HepG2 (cell line): Measurements from ENCODE around the gene ANKRD42. TPM values are rescaled to one million over a fixed set of nuclear protein-coding genes. Genes with fewer than 3 reads are reported as not detected.

Source experiments
- ATAC-seq: fragments of 200-7000 bp; cut with Tn5 transposase; 3 replicates; pipeline ENCODE4 v1.9.1; 2020; ENCODE audit warnings: mild to moderate bottlenecking, moderate library complexity
- Bru-seq: library from RNA; stranded (reverse); fragments of 400-500 nt; gene quantifications from one replicate; lab custom pipeline; 2021; lab: Mats Ljungman, UMichigan
- BruChase-seq, 2 experiments: library from RNA; stranded (reverse); fragments of 400-500 nt; gene quantifications; one replicate each; lab custom pipeline; 2021; lab: Mats Ljungman, UMichigan
- BruUV-seq: library from RNA; stranded (reverse); fragments of 400-500 nt; replicated peaks from 2 replicates; lab custom pipeline; 2021; lab: Mats Ljungman, UMichigan
- CTCF ChIA-PET: fragments of 300-600 bp; formaldehyde crosslinking; extraction: SDS; loops from one replicate; lab custom pipeline; 2021; ENCODE audit warnings: low total read pairs, inconsistent platforms, low intra/inter-chr PET ratio; lab: Yijun Ruan, JAX
- POLR2A ChIA-PET: fragments of 350-600 bp; sonication (Branson Sonifier 250); formaldehyde crosslinking; loops from one replicate; lab custom pipeline; 2020; ENCODE audit warnings: antibody characterized with exemption, inconsistent platforms; lab: Yijun Ruan, JAX
- DNase-seq: peaks from one replicate; pipeline ENCODE4 v3.0.0-alpha.2; 2015; ENCODE audit warnings: low spot score
- FAIRE-seq: peaks from 3 replicates; lab custom pipeline; 2011; peaks lifted over from hg19 to GRCh38; lab: Jason Lieb, UNC
- H2AFZ ChIP-seq: one replicate; pipeline ENCODE4 v1.6.1; 2011; ENCODE audit warnings: low read length, inconsistent platforms
- H3K27ac ChIP-seq: fragments of 300-600 bp; 3 replicates; pipeline ENCODE4 v1.8.0; 2011; ENCODE audit warnings: mixed run types, mild to moderate bottlenecking, mixed read lengths, low read length, inconsistent platforms; ENCODE audit not compliant: insufficient read depth; ENCODE audit errors: extremely low read length
- H3K27me3 ChIP-seq, 2 experiments: fragments of 200-600 bp in 1 of 2; 2 replicates in 1 of 2; 3 replicates in 1 of 2; pipeline versions ENCODE4 v1.6.0 to v1.8.0; 2011; ENCODE audit warnings: low read length in 2 of 2, mild to moderate bottlenecking in 2 of 2, moderate library complexity in 2 of 2, inconsistent platforms in 1 of 2; ENCODE audit not compliant: insufficient read depth in 2 of 2, control insufficient read depth in 1 of 2
- H3K36me3 ChIP-seq, 2 experiments: fragments of 200-600 bp in 1 of 2; replicated peaks in 1 of 2; 2 replicates in 1 of 2; 3 replicates in 1 of 2; pipeline versions ENCODE4 v1.5.1 to v1.8.0; 2011; ENCODE audit warnings: low read length in 2 of 2, inconsistent platforms in 1 of 2; ENCODE audit not compliant: insufficient read depth in 2 of 2, control insufficient read depth in 1 of 2
- H3K4me1 ChIP-seq: 2 replicates; pipeline ENCODE4 v1.5.1; 2012; ENCODE audit warnings: low read length, inconsistent platforms; ENCODE audit not compliant: insufficient read depth
- H3K4me2 ChIP-seq: 2 replicates; pipeline ENCODE4 v1.6.0; 2011; ENCODE audit warnings: low read depth, low read length, inconsistent platforms
- H3K4me3 ChIP-seq, 3 experiments: fragments of 200-600 bp in 1 of 3; sonication (generic), shearing (Covaris generic) in 1 of 3; replicated peaks in 1 of 3; 2 replicates each; pipeline ENCODE4 v1.5.1; 2011 to 2016; ENCODE audit warnings: low read length in 3 of 3, inconsistent platforms in 2 of 3, low read depth in 2 of 3, mild to moderate bottlenecking in 2 of 3, control low read depth in 1 of 3, mixed read lengths in 1 of 3; ENCODE audit not compliant: insufficient read depth in 1 of 3
- H3K79me2 ChIP-seq: one replicate; pipeline ENCODE4 v1.6.1; 2011; ENCODE audit warnings: low read length, inconsistent platforms; ENCODE audit not compliant: insufficient read depth
- H3K9ac ChIP-seq: 2 replicates; pipeline ENCODE4 v1.6.0; 2011; ENCODE audit warnings: mild to moderate bottlenecking, low read depth, low read length, inconsistent platforms; ENCODE audit not compliant: insufficient read depth
- H3K9me3 ChIP-seq: 2 replicates; pipeline ENCODE4 v1.5.1; 2012; ENCODE audit warnings: mild to moderate bottlenecking, low read length
- H4K20me1 ChIP-seq: 2 replicates; pipeline ENCODE4 v1.6.0; 2011; ENCODE audit warnings: inconsistent platforms, mild to moderate bottlenecking, low read length, moderate library complexity; ENCODE audit not compliant: insufficient read depth
- CBFB ChIP-seq: sonication (generic); formaldehyde crosslinking; IDR thresholded peaks from 2 replicates; pipeline ENCODE4 v1.4.0; 2020; ENCODE audit warnings: missing genetic modification reagents
- ISL2 ChIP-seq: sonication (generic); formaldehyde crosslinking; IDR thresholded peaks from 2 replicates; pipeline ENCODE4 v1.5.0; 2020; ENCODE audit warnings: missing genetic modification reagents
- KDM3A ChIP-seq: IDR thresholded peaks from 2 replicates; pipeline ENCODE4 v1.6.1; 2018; ENCODE audit warnings: low read depth, missing compliant biosample characterization
- MXI1 ChIP-seq: IDR thresholded peaks from 3 replicates; pipeline ENCODE4 v1.6.1; 2012; ENCODE audit warnings: low read depth, low read length, inconsistent platforms, borderline replicate concordance
- ZNF383 ChIP-seq: sonication (generic); formaldehyde crosslinking; IDR thresholded peaks from 2 replicates; pipeline ENCODE4 v1.4.0; 2020; ENCODE audit warnings: missing genetic modification reagents, mild to moderate bottlenecking, borderline replicate concordance
- ZNF616 ChIP-seq: sonication (generic); formaldehyde crosslinking; IDR thresholded peaks from 2 replicates; pipeline ENCODE4 v1.5.0; 2020; ENCODE audit warnings: low read depth, mild to moderate bottlenecking, missing genetic modification reagents
- ZNF674 ChIP-seq: sonication (generic); formaldehyde crosslinking; IDR thresholded peaks from 2 replicates; pipeline ENCODE4 v1.5.0; 2020; ENCODE audit warnings: low read depth, mild to moderate bottlenecking, missing genetic modification reagents
- ZNF737 ChIP-seq: sonication (generic); formaldehyde crosslinking; IDR thresholded peaks from 2 replicates; pipeline ENCODE4 v1.5.0; 2020; ENCODE audit warnings: missing genetic modification reagents, mild to moderate bottlenecking, borderline replicate concordance
- WGBS: methylation state at CpG from one replicate; pipeline ENCODE4 v1.1.6; 2017; ENCODE audit warnings: low lambda C conversion rate; 5-methylcytosine and 5-hydroxymethylcytosine counted together
- in situ Hi-C: cut with HindIII; loops from 2 replicates; pipeline ENCODE4 v1.10.0; 2017; ENCODE audit warnings: low pct_unique_long_range_greater_than_20kb; ENCODE audit not compliant: extremely low pct_ligation_motif_present
- intact Hi-C: fragments of 100-400 bp; cut with micrococcal nuclease; formaldehyde crosslinking; loops from one replicate; pipeline ENCODE4 v1.10.0; 2022; ENCODE audit not compliant: unreplicated experiment
- long read RNA-seq, 2 experiments: library from RNA in 1 of 2; library from polyadenylated mRNA in 1 of 2; stranded (forward) in 1 of 2; unstranded in 1 of 2; transcript quantifications; one replicate each; pipeline ENCODE4 v2.0.0, GENCODE V29; 2019 to 2022
- polyA minus RNA-seq, 3 experiments: library from RNA; depleted of rRNA, polyadenylated mRNA; stranded (reverse); fragments of >200 nt; gene quantifications; 2 replicates each; pipeline ENCODE4 v1.2.3, GENCODE V29; 2011; ENCODE audit warnings: low replicate concordance in 1 of 3
- polyA plus RNA-seq, 8 experiments: library from polyadenylated mRNA; depleted of rRNA in 3 of 8; stranded (reverse) in 7 of 8; unstranded in 1 of 8; fragments of >200 nt; fragmentation: Illumina TruSeq in 4 of 8; extraction: Trizol in 4 of 8; gene quantifications; 2 replicates each; pipeline versions ENCODE4 v1.2.1 to v1.2.3, GENCODE V29; 2011 to 2016; ENCODE audit warnings: low read depth in 4 of 8, missing spikeins in 1 of 8, mixed read lengths in 1 of 8; ENCODE audit not compliant: insufficient read depth in 1 of 8
- total RNA-seq, 5 experiments: library from RNA; depleted of rRNA; stranded (reverse); fragments of >200 nt; fragmentation: Illumina TruSeq; extraction: Trizol; gene quantifications; 2 replicates each; pipeline ENCODE4 v1.2.3, GENCODE V29; 2016; ENCODE audit warnings: low read depth in 1 of 5
- TF ChIP-seq, protein P1 (sequence below): sonication (generic); formaldehyde crosslinking; IDR thresholded peaks from 2 replicates; pipeline ENCODE4 v1.4.0; 2020; ENCODE audit warnings: mild to moderate bottlenecking, missing genetic modification reagents
- TF ChIP-seq, protein P2 (sequence below): IDR thresholded peaks from 2 replicates; pipeline ENCODE4 v1.6.1; 2012; ENCODE audit warnings: low read length, improper control_type of control experiment

Gene ANKRD42
- total RNA-seq (2016; rRNA removed; fragmentation: Illumina TruSeq; extraction: Trizol) (3.7 and 3.8 TPM in 2 replicates), polyA plus RNA-seq (2011; rRNA removed) (2.2 and 2.4 TPM in 2 replicates), polyA minus RNA-seq (2011; rRNA and poly(A)+ RNA removed; ENCODE audit: low replicate concordance) (1.6 and 7.6 TPM in 2 replicates), Bru-seq, nascent RNA (percentile 36 among the genes with signal in this experiment), BruChase-seq, experiment 1, labeled RNA remaining after a 6-hour chase (percentile 47 among the genes with signal in this experiment), BruChase-seq, experiment 2, labeled RNA remaining after a 2-hour chase (percentile 45 among the genes with signal in this experiment)
- 1.2 and 2.2 TPM in 2 replicates for total RNA-seq (2016; cell fraction: cytosol; rRNA removed; fragmentation: Illumina TruSeq; extraction: Trizol; ENCODE audit: low read depth)
- total RNA-seq (2016; cell fraction: insoluble cytoplasmic fraction; rRNA removed; fragmentation: Illumina TruSeq; extraction: Trizol), result 2.7 and 3.8 TPM in 2 replicates
- total RNA-seq (2016; cell fraction: membrane; rRNA removed; fragmentation: Illumina TruSeq; extraction: Trizol), result 2.2 and 2.5 TPM in 2 replicates
- total RNA-seq (2016; cell fraction: nucleus; rRNA removed; fragmentation: Illumina TruSeq; extraction: Trizol), result 2.9 and 3.5 TPM in 2 replicates
- 1.1 and 1.6 TPM in 2 replicates for polyA plus RNA-seq (2011; cell fraction: cytosol; rRNA removed)
- polyA plus RNA-seq (2011; cell fraction: nucleus; rRNA removed), result 1.2 and 1.9 TPM in 2 replicates
- 1.7 and 1.8 TPM in 2 replicates for polyA plus RNA-seq (2012)
- polyA plus RNA-seq (2016; cell fraction: cytosol; fragmentation: Illumina TruSeq; extraction: Trizol; ENCODE audit: low read depth), result 0.21 and 0.26 TPM in 2 replicates
- 3.8 and 4.2 TPM in 2 replicates for polyA plus RNA-seq (2016; cell fraction: insoluble cytoplasmic fraction; fragmentation: Illumina TruSeq; extraction: Trizol; ENCODE audit: low read depth)
- polyA plus RNA-seq (2016; cell fraction: membrane; fragmentation: Illumina TruSeq; extraction: Trizol; ENCODE audit: low read depth), result 0.85 TPM in 2 replicates
- 4.0 and 4.6 TPM in 2 replicates for polyA plus RNA-seq (2016; cell fraction: nucleus; fragmentation: Illumina TruSeq; extraction: Trizol; ENCODE audit: insufficient read depth, low read depth)
- polyA minus RNA-seq (2011; cell fraction: cytosol; rRNA and poly(A)+ RNA removed), result 1.8 and 3.0 TPM in 2 replicates
- 1.5 TPM in 2 replicates for polyA minus RNA-seq (2011; cell fraction: nucleus; rRNA and poly(A)+ RNA removed)
- long read RNA-seq, experiment 1, full-length matches to known transcripts, result 1 of 3 reads
- long read RNA-seq, experiment 1, partial matches to known transcripts, result 0 of 3 reads
- long read RNA-seq, experiment 1, other reads (novel, unspliced or antisense), result 2 of 3 reads
- long read RNA-seq, experiment 2, partial matches to known transcripts, result 0 of 1 reads
- long read RNA-seq, experiment 2, other reads (novel, unspliced or antisense), result 1 of 1 reads

- WGBS, result 2% methylated on average over 57 of the region's 67 CpGs
- intact Hi-C loops (loop anchor here (2.0 to 10.0 kb wide), 2 partner anchors 61 to 293 kb away; partner anchors contain the start of genes DDIAS and PRCP), in situ Hi-C loops (no loop called here)
- H3K27ac ChIP-seq, result peak within 1 kb of the TSS; percentile 86
- peak within 1 kb of the TSS; percentile 88 to 98 (median 90) for H3K4me3 ChIP-seq
- POLR2A ChIA-PET, result interaction anchor here (0.6 to 1.9 kb wide), 8 partner anchors 9 to 293 kb away, joined by 3 to 11 read pairs (median 4); partner anchors contain the start of genes CCDC90B, PCF11 and PRCP
- peak; percentile 96 for ATAC-seq
- H3K79me2 ChIP-seq, result peaks cover 18% of the 10 kb centered on the region
- peak within 1 kb of the TSS; percentile 91 for H3K4me2 ChIP-seq
- DNase-seq, result peak; percentile 93
- H2AFZ ChIP-seq, result peak within 1 kb of the TSS; percentile 94
- no peaks in the 10 kb centered on the region for H3K9me3 ChIP-seq
- H3K27me3 ChIP-seq, result no peaks in the 10 kb centered on the region; a peak in 1 of 5 replicates
- H3K9ac ChIP-seq, result peak within 1 kb of the TSS; percentile 91
- CTCF ChIA-PET, result no interaction called here
- H3K36me3 ChIP-seq, result peaks cover 2 to 12% of the 10 kb centered on the region in 2 experiments; a peak in 2 of 5 replicates
- peaks cover 36% of the 10 kb centered on the region for H3K4me1 ChIP-seq
- H4K20me1 ChIP-seq, result no peaks in the 10 kb centered on the region
- TSS peak; percentile 74 for BruUV-seq
- FAIRE-seq, result peak; percentile 88
- TF ChIP-seq, protein P1, sequence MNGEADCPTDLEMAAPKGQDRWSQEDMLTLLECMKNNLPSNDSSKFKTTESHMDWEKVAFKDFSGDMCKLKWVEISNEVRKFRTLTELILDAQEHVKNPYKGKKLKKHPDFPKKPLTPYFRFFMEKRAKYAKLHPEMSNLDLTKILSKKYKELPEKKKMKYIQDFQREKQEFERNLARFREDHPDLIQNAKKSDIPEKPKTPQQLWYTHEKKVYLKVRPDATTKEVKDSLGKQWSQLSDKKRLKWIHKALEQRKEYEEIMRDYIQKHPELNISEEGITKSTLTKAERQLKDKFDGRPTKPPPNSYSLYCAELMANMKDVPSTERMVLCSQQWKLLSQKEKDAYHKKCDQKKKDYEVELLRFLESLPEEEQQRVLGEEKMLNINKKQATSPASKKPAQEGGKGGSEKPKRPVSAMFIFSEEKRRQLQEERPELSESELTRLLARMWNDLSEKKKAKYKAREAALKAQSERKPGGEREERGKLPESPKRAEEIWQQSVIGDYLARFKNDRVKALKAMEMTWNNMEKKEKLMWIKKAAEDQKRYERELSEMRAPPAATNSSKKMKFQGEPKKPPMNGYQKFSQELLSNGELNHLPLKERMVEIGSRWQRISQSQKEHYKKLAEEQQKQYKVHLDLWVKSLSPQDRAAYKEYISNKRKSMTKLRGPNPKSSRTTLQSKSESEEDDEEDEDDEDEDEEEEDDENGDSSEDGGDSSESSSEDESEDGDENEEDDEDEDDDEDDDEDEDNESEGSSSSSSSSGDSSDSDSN (CRISPR knock-in tag), result no peak
- TF ChIP-seq, protein P2, sequence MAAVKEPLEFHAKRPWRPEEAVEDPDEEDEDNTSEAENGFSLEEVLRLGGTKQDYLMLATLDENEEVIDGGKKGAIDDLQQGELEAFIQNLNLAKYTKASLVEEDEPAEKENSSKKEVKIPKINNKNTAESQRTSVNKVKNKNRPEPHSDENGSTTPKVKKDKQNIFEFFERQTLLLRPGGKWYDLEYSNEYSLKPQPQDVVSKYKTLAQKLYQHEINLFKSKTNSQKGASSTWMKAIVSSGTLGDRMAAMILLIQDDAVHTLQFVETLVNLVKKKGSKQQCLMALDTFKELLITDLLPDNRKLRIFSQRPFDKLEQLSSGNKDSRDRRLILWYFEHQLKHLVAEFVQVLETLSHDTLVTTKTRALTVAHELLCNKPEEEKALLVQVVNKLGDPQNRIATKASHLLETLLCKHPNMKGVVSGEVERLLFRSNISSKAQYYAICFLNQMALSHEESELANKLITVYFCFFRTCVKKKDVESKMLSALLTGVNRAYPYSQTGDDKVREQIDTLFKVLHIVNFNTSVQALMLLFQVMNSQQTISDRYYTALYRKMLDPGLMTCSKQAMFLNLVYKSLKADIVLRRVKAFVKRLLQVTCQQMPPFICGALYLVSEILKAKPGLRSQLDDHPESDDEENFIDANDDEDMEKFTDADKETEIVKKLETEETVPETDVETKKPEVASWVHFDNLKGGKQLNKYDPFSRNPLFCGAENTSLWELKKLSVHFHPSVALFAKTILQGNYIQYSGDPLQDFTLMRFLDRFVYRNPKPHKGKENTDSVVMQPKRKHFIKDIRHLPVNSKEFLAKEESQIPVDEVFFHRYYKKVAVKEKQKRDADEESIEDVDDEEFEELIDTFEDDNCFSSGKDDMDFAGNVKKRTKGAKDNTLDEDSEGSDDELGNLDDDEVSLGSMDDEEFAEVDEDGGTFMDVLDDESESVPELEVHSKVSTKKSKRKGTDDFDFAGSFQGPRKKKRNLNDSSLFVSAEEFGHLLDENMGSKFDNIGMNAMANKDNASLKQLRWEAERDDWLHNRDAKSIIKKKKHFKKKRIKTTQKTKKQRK, result no peak
- TF ChIP-seq ZNF737 (CRISPR knock-in tag) (no peak), ZNF616 (CRISPR knock-in tag) (no peak), ISL2 (CRISPR knock-in tag) (peak; percentile 36), MXI1 (peak; percentile 94; the same call in 1 of the 3 replicates), CBFB (CRISPR knock-in tag) (peak; percentile 78; the same call in 1 of the 2 replicates), ZNF674 (CRISPR knock-in tag) (0 out of 2 replicates have a peak, but pooled peaks have one; percentile 85), KDM3A (CRISPR knock-in tag) (no peak), ZNF383 (CRISPR knock-in tag) (no peak)
Observed at GRCh38 chr11:83193315-83194280, at the start of gene ANKRD42. TSS of gene ANKRD42 (plus strand) at chr11:83193712. CDS start at chr11:83194671, 959 bp downstream.
